Lower leg skin (tissue), 3 donors: Measurements from ENCODE around the gene FAM13A.

Source experiments
- POLR2A ChIP-seq, 2 donors: fragments of 450-650 bp; IDR thresholded peaks; one replicate each; pipeline ENCODE4 v1.6.1; 2016 to 2017; ENCODE audit warnings: antibody characterized with exemption in 2 of 2, mild to moderate bottlenecking in 1 of 2, moderate library complexity in 1 of 2
- TF ChIP-seq, protein P1 (sequence below), 3 donors: fragments of 450-650 bp; IDR thresholded peaks; one replicate each; pipeline ENCODE4 v1.5.1; 2016; ENCODE audit warnings: antibody characterized with exemption in 3 of 3, mild to moderate bottlenecking in 3 of 3, moderate library complexity in 2 of 3

DNA sequence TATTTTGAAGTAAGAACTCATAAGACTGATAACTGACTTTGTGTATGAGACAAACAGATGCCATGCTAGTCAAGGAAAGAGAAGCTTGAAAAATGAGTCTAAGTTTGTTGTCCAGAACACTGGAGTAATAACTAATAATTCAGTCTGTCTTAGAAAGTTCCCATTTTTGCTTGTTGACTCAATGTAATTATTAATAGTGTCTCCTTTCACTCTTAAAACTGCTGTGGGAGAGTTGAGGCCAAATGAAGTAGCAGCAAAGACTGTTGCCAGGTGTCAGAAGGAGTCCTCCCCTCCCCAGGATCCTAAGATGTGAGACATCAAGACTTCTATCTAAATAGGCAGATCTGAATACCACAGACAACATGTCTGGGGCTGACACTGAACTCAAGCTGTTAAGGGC lies 20.8 kb upstream of the FAM13A start:
- TF ChIP-seq, protein P1, sequence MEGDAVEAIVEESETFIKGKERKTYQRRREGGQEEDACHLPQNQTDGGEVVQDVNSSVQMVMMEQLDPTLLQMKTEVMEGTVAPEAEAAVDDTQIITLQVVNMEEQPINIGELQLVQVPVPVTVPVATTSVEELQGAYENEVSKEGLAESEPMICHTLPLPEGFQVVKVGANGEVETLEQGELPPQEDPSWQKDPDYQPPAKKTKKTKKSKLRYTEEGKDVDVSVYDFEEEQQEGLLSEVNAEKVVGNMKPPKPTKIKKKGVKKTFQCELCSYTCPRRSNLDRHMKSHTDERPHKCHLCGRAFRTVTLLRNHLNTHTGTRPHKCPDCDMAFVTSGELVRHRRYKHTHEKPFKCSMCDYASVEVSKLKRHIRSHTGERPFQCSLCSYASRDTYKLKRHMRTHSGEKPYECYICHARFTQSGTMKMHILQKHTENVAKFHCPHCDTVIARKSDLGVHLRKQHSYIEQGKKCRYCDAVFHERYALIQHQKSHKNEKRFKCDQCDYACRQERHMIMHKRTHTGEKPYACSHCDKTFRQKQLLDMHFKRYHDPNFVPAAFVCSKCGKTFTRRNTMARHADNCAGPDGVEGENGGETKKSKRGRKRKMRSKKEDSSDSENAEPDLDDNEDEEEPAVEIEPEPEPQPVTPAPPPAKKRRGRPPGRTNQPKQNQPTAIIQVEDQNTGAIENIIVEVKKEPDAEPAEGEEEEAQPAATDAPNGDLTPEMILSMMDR (IDR thresholded peaks at IDR 0.05), result no peak
- TF ChIP-seq POLR2A (IDR thresholded peaks at IDR 0.05), result no peak
